Esophagus (tissue), 2 donors: Measurements from ENCODE around the gene LHPP. TPM values are rescaled to one million over a fixed set of nuclear protein-coding genes. Genes with fewer than 3 reads are reported as not detected.
A peak's percentile ranks its signal among the peaks of the same experiment; 100 is the strongest.
"Not testable (repeated sequence)": the region's sequence is repeated elsewhere in the genome, so short reads cannot be mapped to it uniquely, and the experiment has no call there.

ENCODE experiments used
- H3K27ac ChIP-seq, 2 donors: one replicate each; pipeline ENCODE4 v1.5.1; 2013; ENCODE audit warnings: low read depth in 2 of 2, mild to moderate bottlenecking in 2 of 2, inconsistent platforms in 1 of 2, low read length in 1 of 2, moderate library complexity in 1 of 2
- H3K27me3 ChIP-seq, 2 donors: one replicate each; pipeline ENCODE4 v1.6.1; 2013; ENCODE audit warnings: low read length in 2 of 2, control low read depth in 1 of 2, mild to moderate bottlenecking in 1 of 2; ENCODE audit not compliant: insufficient read depth in 2 of 2, control insufficient read depth in 1 of 2
- H3K36me3 ChIP-seq, 2 donors: one replicate each; pipeline ENCODE4 v1.6.1; 2013; ENCODE audit warnings: low read length in 1 of 2; ENCODE audit not compliant: control insufficient read depth in 2 of 2, insufficient read depth in 2 of 2
- H3K4me1 ChIP-seq, 2 donors: one replicate each; pipeline ENCODE4 v1.6.1; 2013; ENCODE audit warnings: low read length in 1 of 2; ENCODE audit not compliant: control insufficient read depth in 2 of 2, insufficient read depth in 2 of 2
- H3K4me3 ChIP-seq, 2 donors: one replicate each; pipeline ENCODE4 v1.5.1; 2013; ENCODE audit warnings: low read length in 2 of 2, mild to moderate bottlenecking in 2 of 2, low read depth in 1 of 2, moderate library complexity in 1 of 2
- H3K9me3 ChIP-seq, 2 donors: one replicate each; pipeline ENCODE4 v1.6.1; 2013; ENCODE audit warnings: mild to moderate bottlenecking in 2 of 2, low read depth in 1 of 2, low read length in 1 of 2, moderate library complexity in 1 of 2; ENCODE audit not compliant: control insufficient read depth in 2 of 2, insufficient read depth in 1 of 2
- WGBS, 2 donors: extraction: QIAGEN DNeasy Blood & Tissue Kit; methylation state at CpG; one replicate each; pipeline ENCODE4 v1.1.7; 2013; 5-methylcytosine and 5-hydroxymethylcytosine counted together
- polyA plus RNA-seq, 2 donors: library from polyadenylated mRNA; stranded (reverse); fragments of 200-250 nt; gene quantifications; one replicate each; pipeline ENCODE4 v1.2.3, GENCODE V29; 2013
- donor health status: healthy with polysubstance abuse.
- donor health status: Bipolar disorder and iron deficiency.

LHPP gene
- polyA plus RNA-seq, 2 donors, result 23.0 to 23.4 TPM

DNA sequence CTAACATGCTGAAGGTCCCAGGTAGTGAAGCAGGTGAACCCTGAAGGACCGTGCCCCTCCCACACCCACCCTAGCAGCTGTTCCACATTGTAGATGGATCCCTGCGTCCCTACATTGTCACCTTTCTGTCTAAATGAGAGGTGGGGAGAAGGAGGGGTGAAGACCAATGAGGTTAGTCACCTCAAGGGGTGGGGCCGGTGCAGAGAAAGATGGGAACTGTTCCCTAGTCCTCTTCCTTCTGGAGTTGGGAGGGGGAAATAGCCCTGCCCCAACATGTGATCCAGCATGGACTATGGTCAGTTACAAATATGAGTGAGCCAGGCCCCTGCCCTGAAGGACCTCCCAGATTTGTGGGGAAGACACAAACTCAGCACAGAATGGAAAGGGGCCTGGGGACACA, 124.5 kb downstream of the LHPP start:
- Histone ChIP-seq H3K27me3 (no peaks in the 10 kb centered on the region), H3K9me3 (no peaks in the 10 kb centered on the region), H3K4me3 (no peak overlapping the region), H3K36me3 (no peaks in the 10 kb centered on the region), H3K27ac (no peak overlapping the region), H3K4me1 (peaks cover 2 to 11% of the 10 kb centered on the region in 2 donors)
- 82 to 87% methylated on average over 3 of the region's 3 CpGs for WGBS, 2 donors

DNA sequence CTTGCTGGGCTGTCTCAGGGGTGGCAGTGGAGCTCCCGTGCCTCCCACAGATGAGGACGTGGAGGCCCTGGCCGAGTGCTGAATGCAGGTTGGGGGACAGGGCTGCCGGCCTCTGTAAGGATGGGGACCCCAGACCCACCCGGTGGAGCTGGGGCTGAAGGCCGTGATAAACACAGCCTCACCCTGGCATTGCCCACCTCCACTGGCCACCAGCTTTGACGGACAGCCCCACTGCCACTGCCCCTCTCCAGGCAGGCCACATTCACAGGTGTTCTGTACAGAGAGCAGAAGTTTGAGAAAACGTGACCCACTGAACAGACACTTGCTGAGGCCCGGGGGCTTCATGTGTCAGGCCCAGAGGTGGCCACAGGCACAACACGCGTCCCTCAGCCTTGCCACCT, 126.2 kb downstream of the LHPP start:
- 90 to 92% methylated on average over 11 of the region's 11 CpGs for WGBS, 2 donors
- no peaks in the 10 kb centered on the region for H3K27me3 ChIP-seq
- H3K4me1 ChIP-seq, result peaks cover 2 to 11% of the 10 kb centered on the region in 2 donors

DNA sequence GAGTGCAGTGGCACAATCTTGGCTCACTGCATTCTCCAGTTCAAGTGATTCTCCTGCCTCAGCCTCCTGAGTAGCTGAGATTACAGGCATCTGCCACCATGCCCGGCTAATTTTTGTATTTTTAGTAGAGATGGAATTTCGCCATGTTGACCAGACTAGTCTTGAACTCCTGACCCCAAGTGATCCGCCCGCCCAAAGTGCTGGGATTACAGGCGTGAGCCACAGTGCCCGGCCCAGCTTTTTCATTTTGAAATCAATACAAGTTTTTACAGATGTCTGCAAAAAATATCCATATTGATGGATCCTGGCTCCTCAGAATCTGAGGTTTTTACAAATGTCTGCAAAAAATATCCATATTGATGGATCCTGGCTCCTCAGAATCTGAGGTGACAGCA, 126.7 kb downstream of the LHPP start:
- not testable (repeated sequence) for H3K27ac ChIP-seq, H3K27me3 ChIP-seq, H3K36me3 ChIP-seq, H3K9me3 ChIP-seq, H3K4me3 ChIP-seq
- WGBS, 2 donors, result 69 to 73% methylated on average over 6 of the region's 6 CpGs
- H3K4me1 ChIP-seq, result peaks cover 2 to 11% of the 10 kb centered on the region in 2 donors

More for the DNA sequence above, 126.2 kb downstream of the LHPP start:
- Histone ChIP-seq H3K27ac (no peak overlapping the region), H3K36me3 (no peaks in the 10 kb centered on the region), H3K4me3 (no peak overlapping the region), H3K9me3 (peaks cover 0 to 2% of the 10 kb centered on the region in 2 donors)

DNA sequence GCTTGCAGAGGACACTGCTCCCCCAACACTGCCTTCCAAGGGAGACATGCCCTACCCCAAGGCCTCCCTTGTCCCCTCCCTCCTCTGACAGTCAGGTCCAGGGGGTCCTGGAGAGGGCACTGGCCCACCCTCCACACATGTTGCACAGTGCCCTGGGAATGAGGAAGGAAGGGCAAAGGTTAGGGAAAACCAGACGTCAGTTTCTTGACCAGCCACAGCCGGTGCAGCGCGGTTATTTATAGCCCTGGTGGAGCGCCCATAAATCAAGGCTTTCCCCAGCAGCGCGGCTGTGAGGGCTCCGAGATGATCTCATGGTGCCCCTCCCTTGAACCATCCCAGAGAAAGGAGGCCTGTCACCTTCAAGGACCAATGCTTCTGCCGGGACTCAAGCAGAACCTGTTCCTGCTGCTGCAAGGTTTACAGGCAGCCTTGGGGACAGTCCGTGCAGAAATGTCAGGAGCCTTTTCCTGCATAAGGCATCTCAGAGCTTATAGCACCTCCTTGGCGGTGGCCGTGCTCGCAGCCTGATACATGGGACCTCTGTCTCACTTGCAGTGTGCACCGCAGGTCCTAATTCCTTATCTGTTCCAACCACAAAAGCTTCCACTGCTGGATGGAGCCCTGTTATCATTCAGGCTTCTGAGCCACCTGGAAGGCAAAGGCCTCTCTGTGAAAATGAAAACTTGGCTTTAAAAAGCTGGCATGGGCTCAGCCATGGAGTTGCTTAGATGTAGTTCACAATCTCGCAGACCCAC, 127.3 kb downstream of the LHPP start:
- Histone ChIP-seq H3K4me1 (peaks cover 2 to 11% of the 10 kb centered on the region in 2 donors), H3K36me3 (no peaks in the 10 kb centered on the region), H3K9me3 (peaks cover 0 to 2% of the 10 kb centered on the region in 2 donors), H3K27me3 (no peaks in the 10 kb centered on the region), H3K4me3 (no peak overlapping the region), H3K27ac (peak overlapping the region in 1 of 2 donors; percentile 0)
- WGBS, 2 donors, result 36% methylated on average over 15 of the region's 15 CpGs

DNA sequence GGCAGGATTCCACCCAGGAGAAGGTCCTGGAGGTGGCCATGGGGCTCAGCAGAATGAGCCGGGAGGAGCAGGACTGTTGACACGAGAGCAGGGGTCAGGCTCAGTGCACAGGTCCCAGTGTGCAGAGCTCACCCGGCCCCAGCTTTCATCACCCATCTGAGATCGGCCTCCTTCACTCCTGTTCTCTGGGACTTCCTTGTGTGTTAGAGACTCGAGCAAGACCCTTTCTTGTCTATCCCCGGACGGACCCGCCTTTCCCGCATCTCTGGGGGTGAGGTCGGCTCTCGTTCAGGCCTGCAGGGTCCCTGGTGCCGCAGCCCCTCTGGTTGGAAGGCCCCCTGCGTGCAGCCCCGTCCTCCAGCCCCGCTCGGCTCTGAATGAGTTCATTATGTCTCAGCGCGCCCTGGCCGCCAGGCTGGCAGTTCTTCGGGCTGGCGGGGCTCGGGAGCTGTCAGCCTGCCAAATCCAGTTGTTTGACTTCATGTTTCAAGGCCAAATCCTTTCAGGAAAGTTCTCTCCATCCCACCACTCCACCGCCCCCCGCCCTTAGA, 127.9 kb downstream of the LHPP start:
- Histone ChIP-seq H3K27ac (peak overlapping the region in 1 of 2 donors; percentile 24), H3K36me3 (no peaks in the 10 kb centered on the region), H3K9me3 (peaks cover 0 to 2% of the 10 kb centered on the region in 2 donors), H3K27me3 (no peaks in the 10 kb centered on the region), H3K4me3 (no peak overlapping the region), H3K4me1 (peaks cover 2 to 11% of the 10 kb centered on the region in 2 donors)
- WGBS, 2 donors, result 40 to 52% methylated on average over 23 to 24 of the region's 24 CpGs

DNA sequence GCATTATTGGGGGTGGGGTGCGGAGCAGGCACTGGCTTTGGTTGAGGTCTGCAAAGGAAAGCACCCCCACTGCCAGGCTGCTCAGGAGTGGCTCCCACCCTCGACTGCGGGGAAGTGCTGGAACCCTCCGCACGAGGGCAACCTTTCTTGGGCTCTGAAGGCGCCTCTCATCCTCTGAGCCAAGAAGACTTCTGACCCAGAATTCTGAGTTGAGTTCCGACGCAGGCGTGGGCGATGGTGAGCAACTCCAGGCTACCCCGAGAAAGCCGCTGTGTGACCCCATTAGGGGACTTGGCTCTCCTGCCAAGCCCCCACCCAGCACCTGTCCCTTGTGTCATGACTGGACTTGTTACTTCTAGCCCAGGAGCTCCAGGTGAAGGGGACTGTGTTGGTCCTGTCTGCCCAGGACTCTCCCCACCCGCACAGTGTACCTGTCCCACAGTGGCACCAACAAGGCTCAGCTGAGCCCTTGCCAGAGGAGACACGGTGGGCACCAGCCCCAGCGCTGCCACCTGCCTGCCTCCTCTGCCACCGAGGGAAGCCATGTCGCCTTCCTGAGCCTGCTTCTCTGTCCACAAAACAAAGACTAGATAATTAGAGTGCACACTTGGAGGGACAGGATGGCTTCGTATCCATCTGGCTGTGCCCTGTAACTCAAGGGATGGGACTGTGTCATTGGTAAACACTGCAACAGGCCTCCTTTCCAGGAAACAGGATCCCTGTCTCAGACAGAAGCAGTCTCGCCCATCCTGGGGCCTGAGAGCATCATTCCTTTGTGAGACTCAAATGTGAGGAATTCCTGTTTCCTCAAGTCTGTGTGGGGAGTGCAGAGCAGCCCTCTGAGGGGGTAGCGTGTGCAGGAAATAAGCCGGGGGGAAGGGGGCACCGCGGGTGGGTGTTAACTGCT, 128.8 kb downstream of the LHPP start:
- Histone ChIP-seq H3K4me1 (peaks cover 2 to 11% of the 10 kb centered on the region in 2 donors), H3K27ac (no peak overlapping the region), H3K9me3 (peaks cover 0 to 2% of the 10 kb centered on the region in 2 donors), H3K4me3 (no peak overlapping the region), H3K27me3 (no peaks in the 10 kb centered on the region), H3K36me3 (no peaks in the 10 kb centered on the region)
- 83 to 89% methylated on average over 23 of the region's 23 CpGs for WGBS, 2 donors

DNA sequence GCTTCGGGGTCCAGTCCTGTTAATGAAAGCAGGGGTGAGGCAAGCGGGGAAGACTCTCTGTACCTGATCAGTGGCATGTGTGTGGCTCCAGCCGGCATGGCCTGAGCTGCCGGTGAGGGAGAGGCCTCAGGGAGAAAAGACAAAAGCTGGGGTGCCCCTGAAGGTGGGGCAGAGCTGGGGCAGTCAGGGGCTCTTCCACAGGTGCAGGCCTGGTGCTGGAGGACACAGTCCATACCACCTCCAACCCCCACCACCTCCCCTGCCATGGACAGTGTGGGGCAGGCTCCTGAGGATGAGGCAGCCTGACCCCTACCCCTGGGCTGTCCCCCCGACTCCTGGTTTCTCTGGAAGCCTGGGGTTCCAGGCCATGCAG, 129.5 kb downstream of the LHPP start:
- H3K9me3 ChIP-seq, result peaks cover 0 to 2% of the 10 kb centered on the region in 2 donors
- no peak overlapping the region for H3K27ac ChIP-seq
- WGBS, 2 donors, result 84 to 89% methylated on average over 5 of the region's 5 CpGs
- H3K27me3 ChIP-seq, result no peaks in the 10 kb centered on the region
- H3K4me3 ChIP-seq, result no peak overlapping the region
- H3K4me1 ChIP-seq, result peaks cover 2 to 11% of the 10 kb centered on the region in 2 donors
- H3K36me3 ChIP-seq, result no peaks in the 10 kb centered on the region

DNA sequence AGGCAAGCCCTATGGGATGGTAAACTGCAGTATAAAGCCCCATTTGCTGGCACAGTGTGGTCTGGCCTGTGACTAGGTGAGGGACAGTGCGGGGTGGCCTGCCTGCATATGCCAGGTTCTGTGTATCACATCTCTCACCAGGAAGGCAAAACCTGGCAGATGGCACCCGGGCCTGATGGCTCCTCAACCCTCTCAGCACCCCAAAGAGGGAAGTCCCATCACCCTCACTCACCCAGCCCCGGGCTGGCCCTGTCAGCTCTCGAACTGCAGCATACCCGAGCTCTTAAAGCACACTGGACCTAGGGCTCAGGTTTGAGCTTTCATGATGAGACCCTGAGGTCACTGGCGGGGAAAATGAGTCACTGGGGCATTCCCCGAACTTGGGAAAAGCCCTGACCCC, 130.5 kb downstream of the LHPP start:
- 90 to 92% methylated on average over 7 of the region's 7 CpGs for WGBS, 2 donors
- Histone ChIP-seq H3K36me3 (no peaks in the 10 kb centered on the region), H3K4me1 (peaks cover 2 to 11% of the 10 kb centered on the region in 2 donors), H3K27ac (no peak overlapping the region), H3K27me3 (no peaks in the 10 kb centered on the region), H3K4me3 (no peak overlapping the region), H3K9me3 (peaks cover 0 to 2% of the 10 kb centered on the region in 2 donors)

DNA sequence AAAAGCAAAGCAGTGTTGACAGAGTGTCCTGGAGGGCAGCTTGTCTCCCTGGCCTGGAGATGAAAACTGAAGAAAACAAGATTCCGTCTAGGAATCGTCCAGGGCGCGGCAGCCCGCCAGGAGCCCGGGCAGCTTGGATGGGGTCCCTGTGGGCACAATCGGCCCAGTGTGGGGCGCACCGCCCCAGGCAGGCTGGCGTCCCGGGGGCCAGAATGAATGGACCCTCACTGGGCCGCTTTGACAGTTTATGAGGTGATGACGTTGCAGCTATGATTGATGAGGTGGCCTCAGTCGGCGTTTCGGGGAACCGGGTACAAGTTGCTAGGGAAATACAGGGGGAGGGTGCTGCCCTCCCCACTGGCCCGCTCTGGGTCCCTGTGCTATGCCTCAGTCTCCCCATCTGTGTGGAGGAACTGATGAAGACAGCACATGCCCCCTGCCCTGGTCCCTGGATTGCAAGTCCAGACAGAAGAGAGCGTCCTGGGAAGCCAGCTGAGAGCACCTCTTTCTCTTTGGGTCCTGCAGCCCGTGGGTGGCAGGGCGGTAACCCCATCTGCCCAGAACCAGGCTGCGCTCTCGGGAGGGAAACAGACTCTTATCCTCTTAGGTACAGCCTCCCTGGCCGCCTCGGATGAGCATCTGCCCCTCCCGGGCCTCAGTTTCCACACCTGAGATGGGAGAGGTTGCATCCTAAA, 131.3 kb downstream of the LHPP start:
- Histone ChIP-seq H3K27me3 (no peaks in the 10 kb centered on the region), H3K4me1 (peaks cover 2 to 11% of the 10 kb centered on the region in 2 donors), H3K27ac (no peak overlapping the region), H3K4me3 (no peak overlapping the region), H3K36me3 (no peaks in the 10 kb centered on the region), H3K9me3 (peaks cover 0 to 2% of the 10 kb centered on the region in 2 donors)
- WGBS, 2 donors, result 92 to 95% methylated on average over 26 of the region's 26 CpGs
